Heart right ventricle (tissue), 16 donors: ENCODE results near the gene CLMN. TPM values are rescaled to one million over a fixed set of nuclear protein-coding genes. Genes with fewer than 3 reads are reported as not detected.

ENCODE experiments used
- ATAC-seq, 8 donors: fragments of 200-7000 bp; cut with Tn5 transposase; one replicate each; pipeline ENCODE4 v1.9.1; 2020; ENCODE audit warnings: mild to moderate bottlenecking in 8 of 8, moderate library complexity in 8 of 8, moderate number of reproducible peaks in 1 of 8
- DNase-seq, 2 donors: peaks; one replicate each; pipeline ENCODE4 v3.0.0-alpha.2; 2020
- H3K27ac ChIP-seq, 10 donors: fragments of 200-600 bp; sonication (generic) in 2 of 10; one replicate each; pipeline versions ENCODE4 v1.5.0 to v1.8.0; 2020 to 2022; ENCODE audit warnings: mild to moderate bottlenecking in 3 of 10
- H3K27me3 ChIP-seq, 7 donors: fragments of 200-600 bp; one replicate each; pipeline ENCODE4 v1.8.0; 2021 to 2022; ENCODE audit warnings: mild to moderate bottlenecking in 2 of 7
- H3K36me3 ChIP-seq, 9 donors: fragments of 200-600 bp; sonication (generic) in 1 of 9; one replicate each; pipeline versions ENCODE4 v1.5.0 to v1.8.0; 2020 to 2022; ENCODE audit warnings: mild to moderate bottlenecking in 2 of 9
- H3K4me1 ChIP-seq, 9 donors: fragments of 200-600 bp; sonication (generic) in 1 of 9; one replicate each; pipeline versions ENCODE4 v1.5.0 to v1.8.0; 2020 to 2022; ENCODE audit warnings: mild to moderate bottlenecking in 4 of 9
- H3K4me3 ChIP-seq, 10 donors: fragments of 200-600 bp; sonication (generic) in 2 of 10; one replicate each; pipeline versions ENCODE4 v1.5.0 to v1.8.0; 2020 to 2022; ENCODE audit warnings: mild to moderate bottlenecking in 7 of 10, moderate library complexity in 2 of 10
- H3K9me3 ChIP-seq, 11 donors: fragments of 200-600 bp in 10 of 11; sonication (generic) in 2 of 11; one replicate each; pipeline versions ENCODE4 v1.5.0 to v1.8.0; 2013 to 2022; ENCODE audit warnings: mild to moderate bottlenecking in 2 of 11, control low read depth in 1 of 11, moderate library complexity in 1 of 11
- WGBS, 2 donors: extraction: QIAGEN DNeasy Blood & Tissue Kit; methylation state at CpG; one replicate each; pipeline ENCODE4 v1.1.7; 2013; ENCODE audit warnings: inconsistent platforms in 1 of 2; 5-methylcytosine and 5-hydroxymethylcytosine counted together
- intact Hi-C, 10 donors: fragments of 100-400 bp; cut with DNase I; formaldehyde crosslinking; loops; one replicate each; pipeline versions ENCODE4 v1.11.1 to v1.14.2; 2022
- polyA plus RNA-seq, 2 donors: library from polyadenylated mRNA; stranded (reverse); fragments of 200-250 nt; gene quantifications; one replicate each; pipeline ENCODE4 v1.2.3, GENCODE V29; 2013
- total RNA-seq, 10 donors: library from RNA; stranded (reverse); fragmentation: NEBNext Ultra II Directional in 3 of 10; extraction: Animal tissue kit (Norgen Biotek cat#: 25700) in 3 of 10; gene quantifications; one replicate each; pipeline versions ENCODE4 v1.2.1 to v1.2.4, GENCODE V29; 2021 to 2023
- TF ChIP-seq, protein P1 (sequence below), 9 donors: fragments of 200-600 bp; sonication (generic) in 2 of 9; IDR thresholded peaks; one replicate each; pipeline versions ENCODE4 v1.5.0 to v1.8.0; 2021 to 2022; ENCODE audit warnings: antibody characterized with exemption in 9 of 9, mild to moderate bottlenecking in 5 of 9, moderate library complexity in 1 of 9
- donor health status: Arrhythmogenic right ventricular cardiomyopathy.
- donor health status: ischemic (EF 13 %, LVEDD 7.1; RV severe dilation, severe dysfunction).
- donor health status: healthy with polysubstance abuse.
- donor health status: DM: no; HTN: yes; CAD: no.
- donor health status: DM: no; HTN: no; CAD: no.
- donor health status: ischemic (EF 25% LVEDD 6.9; RV normal size, moderate dysfunction).
- donor health status: ischemic (EF 25% LVEDD 5.7; RV mildly dilated, moderate dysfunction).
- donor health status: healthy.
- donor health status: DM: yes; HTN: yes; CAD: no.
- donor health status: Ischemic cardiomyopathy.
- donor health status: ischemic (EF 35%, LVEDD 5.7; RV mildly dilated, moderate dysfunction).
- donor health status: nonischemic (EF 11% LVEDD 7.7; RV severe dilation, severe dysfunction).
- donor health status: DM: yes; HTN: yes; CAD: no.
- donor health status: PGD.
- donor health status: ischemic (EF 29% LVEDD 5.4; RV normal size, mild dysfunction).
- donor health status: nonischemic (EF 23%, LVEDD 6.1; RV moderate dilation, normal function).

Gene CLMN
- total and polyA plus RNA-seq, 12 donors, result 2.6 to 14.5 (median 5.9) TPM

DNA sequence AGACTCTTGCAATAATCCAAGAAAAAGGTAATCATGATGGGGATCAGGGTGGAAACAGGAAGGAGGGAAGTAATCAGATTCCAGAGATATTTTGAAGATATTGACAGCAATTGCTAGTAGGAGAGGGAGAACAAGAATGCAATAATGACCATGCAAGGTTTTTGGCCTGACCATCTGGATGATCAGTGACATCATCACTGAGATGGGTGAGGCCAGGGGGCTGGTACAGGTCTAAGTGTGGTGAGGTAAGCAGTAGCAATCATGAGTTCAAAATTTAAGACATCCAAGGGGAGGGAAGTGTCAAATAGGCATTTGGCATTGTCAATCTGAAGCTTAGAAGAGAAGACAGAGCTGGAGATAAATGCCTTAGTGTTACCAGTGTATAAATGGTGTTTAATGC is 24.8 kb upstream of the CLMN start:
- ATAC-seq, result no peak
- Histone ChIP-seq H3K36me3 (no peaks in the 10 kb centered on the region), H3K4me3 (no peak overlapping the region), H3K27ac (no peak overlapping the region), H3K27me3 (peaks cover 0 to 9% (median 0%) of the 10 kb centered on the region in 7 donors), H3K9me3 (no peaks in the 10 kb centered on the region), H3K4me1 (peaks cover 0 to 14% (median 0%) of the 10 kb centered on the region in 9 donors)
- TF ChIP-seq, protein P1, sequence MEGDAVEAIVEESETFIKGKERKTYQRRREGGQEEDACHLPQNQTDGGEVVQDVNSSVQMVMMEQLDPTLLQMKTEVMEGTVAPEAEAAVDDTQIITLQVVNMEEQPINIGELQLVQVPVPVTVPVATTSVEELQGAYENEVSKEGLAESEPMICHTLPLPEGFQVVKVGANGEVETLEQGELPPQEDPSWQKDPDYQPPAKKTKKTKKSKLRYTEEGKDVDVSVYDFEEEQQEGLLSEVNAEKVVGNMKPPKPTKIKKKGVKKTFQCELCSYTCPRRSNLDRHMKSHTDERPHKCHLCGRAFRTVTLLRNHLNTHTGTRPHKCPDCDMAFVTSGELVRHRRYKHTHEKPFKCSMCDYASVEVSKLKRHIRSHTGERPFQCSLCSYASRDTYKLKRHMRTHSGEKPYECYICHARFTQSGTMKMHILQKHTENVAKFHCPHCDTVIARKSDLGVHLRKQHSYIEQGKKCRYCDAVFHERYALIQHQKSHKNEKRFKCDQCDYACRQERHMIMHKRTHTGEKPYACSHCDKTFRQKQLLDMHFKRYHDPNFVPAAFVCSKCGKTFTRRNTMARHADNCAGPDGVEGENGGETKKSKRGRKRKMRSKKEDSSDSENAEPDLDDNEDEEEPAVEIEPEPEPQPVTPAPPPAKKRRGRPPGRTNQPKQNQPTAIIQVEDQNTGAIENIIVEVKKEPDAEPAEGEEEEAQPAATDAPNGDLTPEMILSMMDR (IDR thresholded peaks at IDR 0.05), result no peak
- intact Hi-C loops, result no loop called here
- DNase-seq, result no peak

- Histone ChIP-seq H3K9me3 (no peaks in the 10 kb centered on the region), H3K4me1 (peaks cover 0 to 14% (median 0%) of the 10 kb centered on the region in 9 donors), H3K27me3 (peaks cover 0 to 24% (median 7%) of the 10 kb centered on the region in 7 donors), H3K36me3 (no peaks in the 10 kb centered on the region), H3K4me3 (no peak overlapping the region), H3K27ac (no peak overlapping the region)
- TF ChIP-seq, protein P1 (IDR thresholded peaks at IDR 0.05), result no peak
- WGBS, 2 donors, result 47 to 63% methylated on average over 4 of the region's 4 CpGs
- peak in 7 of 8 donors; percentile 46 to 86 (median 62) for ATAC-seq
- DNase-seq, result peak in 1 of 2 donors; percentile 70
- intact Hi-C loops, result no loop called here
These were observed 21.9 kb upstream of the CLMN start for GRCh38 chr14:95341564-95341963.

DNA sequence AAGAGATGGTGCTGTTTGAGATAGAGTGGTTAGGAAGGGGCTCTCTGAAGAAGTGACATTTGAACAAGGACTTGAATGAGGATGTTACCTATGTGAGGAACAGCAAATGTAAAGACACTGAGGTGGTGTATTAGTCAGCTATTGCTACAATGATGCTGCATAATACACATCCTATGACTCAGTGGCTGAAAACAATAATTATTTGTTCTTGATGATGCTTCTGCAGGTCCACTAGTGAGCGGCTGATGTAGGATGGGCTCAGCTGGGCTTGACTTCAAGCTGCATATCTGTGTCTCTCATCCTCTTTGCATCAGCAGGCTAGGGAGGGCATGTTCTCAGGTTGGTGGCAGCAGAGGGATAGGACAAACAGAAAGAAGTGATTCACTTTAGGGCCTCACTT is 21.4 kb upstream of the CLMN start:
- WGBS, 2 donors, result 100% methylated on average over 1 of the region's 1 CpG
- Histone ChIP-seq H3K27ac (no peak overlapping the region), H3K36me3 (no peaks in the 10 kb centered on the region), H3K27me3 (peaks cover 0 to 27% (median 7%) of the 10 kb centered on the region in 7 donors), H3K9me3 (no peaks in the 10 kb centered on the region), H3K4me1 (peaks cover 0 to 14% (median 0%) of the 10 kb centered on the region in 9 donors), H3K4me3 (no peak overlapping the region)
- intact Hi-C loops, result no loop called here
- DNase-seq, result no peak
- peak in 1 of 8 donors; percentile 18 for ATAC-seq
- TF ChIP-seq, protein P1 (IDR thresholded peaks at IDR 0.05), result no peak

DNA sequence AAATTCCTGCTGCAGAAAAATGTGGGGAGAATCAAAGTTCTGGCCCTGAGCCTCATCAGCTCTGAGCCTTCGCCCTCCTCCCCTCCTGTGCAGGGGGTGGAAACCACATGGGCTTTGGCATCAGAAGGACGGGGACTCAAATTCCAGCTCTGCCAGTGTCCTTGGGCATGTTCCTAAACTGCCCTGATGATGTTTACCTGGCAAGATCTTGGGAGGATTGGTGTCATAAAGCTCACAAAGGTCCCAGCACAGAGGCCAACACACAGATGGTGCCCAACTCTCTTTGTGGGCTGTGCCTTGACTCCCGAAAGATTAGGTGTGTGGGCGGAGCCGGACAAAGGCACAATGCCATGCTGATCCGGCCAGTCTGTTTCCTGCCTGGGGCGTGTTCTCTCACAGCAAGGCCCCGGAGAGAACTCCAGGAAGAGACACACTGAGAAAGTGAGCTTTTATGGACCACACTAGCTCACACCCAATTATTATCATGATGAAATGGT is 20.5 kb upstream of the CLMN start:
- Histone ChIP-seq H3K36me3 (no peaks in the 10 kb centered on the region), H3K4me3 (no peak overlapping the region), H3K9me3 (peaks cover 0 to under 1% (median 0%) of the 10 kb centered on the region in 11 donors), H3K27me3 (peaks cover 0 to 31% (median 7%) of the 10 kb centered on the region in 7 donors), H3K4me1 (peaks cover 0 to 14% (median 0%) of the 10 kb centered on the region in 9 donors), H3K27ac (no peak overlapping the region)
- ATAC-seq (peak in 5 of 8 donors; percentile 24 to 58 (median 47)), DNase-seq (no peak)
- TF ChIP-seq, protein P1 (IDR thresholded peaks at IDR 0.05), result no peak
- 45 to 60% methylated on average over 8 of the region's 8 CpGs for WGBS, 2 donors
- intact Hi-C loops, result no loop called here
